ENCODE data around the gene IQCH. TPM values are rescaled to one million over a fixed set of nuclear protein-coding genes. Genes with fewer than 3 reads are reported as not detected.
A peak's percentile ranks its signal among the peaks of the same experiment; 100 is the strongest.

Gene IQCH
- polyA plus RNA-seq, 2 of the 4 experiments (the other 2 are of a cell fraction), result 1.5 to 3.8 TPM

DNA sequence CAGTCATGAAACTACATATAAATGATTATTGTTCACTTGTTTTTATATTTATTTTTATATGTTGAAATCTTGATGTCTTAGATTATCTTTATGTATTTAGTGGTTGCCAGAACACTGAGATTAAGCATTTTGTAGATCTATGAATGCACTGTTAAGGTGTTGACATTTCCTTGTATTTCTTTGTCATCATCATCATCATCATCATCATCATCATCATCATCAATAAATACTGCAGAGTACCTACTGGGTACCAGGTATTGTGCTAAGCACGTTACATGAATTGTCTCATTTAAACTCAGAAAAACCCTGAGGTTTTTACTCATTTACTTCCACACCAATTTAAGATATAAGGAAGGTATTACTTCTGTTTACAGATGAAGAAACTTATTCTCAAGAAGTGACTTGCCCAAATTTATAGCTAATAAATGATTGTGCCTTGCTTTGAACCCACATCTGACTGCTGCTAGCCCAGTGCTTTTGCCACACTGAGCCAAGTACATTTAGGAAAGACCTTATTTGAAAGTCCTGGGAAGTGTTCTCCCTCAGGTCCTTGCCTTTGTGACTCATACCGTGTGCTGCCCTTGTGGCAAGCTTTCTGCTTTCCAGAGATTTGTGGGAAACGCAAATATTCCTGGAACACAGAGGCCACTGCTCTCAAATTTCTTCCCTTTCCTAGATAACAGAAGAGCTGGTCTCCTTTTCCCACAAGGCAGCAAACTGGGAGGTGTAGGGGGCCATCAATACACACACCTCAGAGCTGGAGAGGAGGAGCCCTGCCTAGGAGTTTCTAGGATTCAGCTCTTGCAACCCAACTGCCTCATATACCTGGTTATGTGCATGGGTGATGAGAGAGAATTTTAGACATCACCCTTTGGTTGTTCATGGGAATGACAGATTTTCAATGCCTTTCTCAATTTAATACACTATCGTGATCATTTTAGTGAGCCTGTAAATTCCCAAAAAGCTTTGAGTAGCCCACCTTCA lies 150.9 kb downstream of the IQCH start:
- Histone ChIP-seq H3K4me2 (peak overlapping the region; percentile 28), H3K27ac (no peak overlapping the region), H3K4me1 (peaks cover 14% of the 10 kb centered on the region), H3K9me3 (no peaks in the 10 kb centered on the region), H3K4me3 (no peak overlapping the region)
- TF ChIP-seq RFX5 (IDR thresholded peaks at IDR 0.05), result no peak
- TF ChIP-seq FOSL2 (IDR thresholded peaks at IDR 0.05), result no peak
- peak; percentile 6; the same call in 1 of the 2 replicates for TF ChIP-seq FOSL2 (CRISPR knock-in tag; IDR thresholded peaks at IDR 0.05)
- 50% methylated on average over 4 of the region's 4 CpGs for WGBS (ENCODE audit: missing lambda C conversion rate)
- FAIRE-seq (peak; percentile 43), DNase-seq (ENCODE audit: low read depth in 1 of 2, low spot score in 1 of 2) (peak; percentile 13 to 61), ATAC-seq (peak; percentile 71 to 77; a peak in 5 of 6 replicates)
- POLR2A ChIA-PET, result no interaction called here
- CTCF ChIA-PET, result interaction anchor here (1.0 to 1.5 kb wide), 3 partner anchors 8 to 9 kb away, joined by 3 to 8 read pairs (median 3); no protein-coding TSS in a partner anchor

DNA sequence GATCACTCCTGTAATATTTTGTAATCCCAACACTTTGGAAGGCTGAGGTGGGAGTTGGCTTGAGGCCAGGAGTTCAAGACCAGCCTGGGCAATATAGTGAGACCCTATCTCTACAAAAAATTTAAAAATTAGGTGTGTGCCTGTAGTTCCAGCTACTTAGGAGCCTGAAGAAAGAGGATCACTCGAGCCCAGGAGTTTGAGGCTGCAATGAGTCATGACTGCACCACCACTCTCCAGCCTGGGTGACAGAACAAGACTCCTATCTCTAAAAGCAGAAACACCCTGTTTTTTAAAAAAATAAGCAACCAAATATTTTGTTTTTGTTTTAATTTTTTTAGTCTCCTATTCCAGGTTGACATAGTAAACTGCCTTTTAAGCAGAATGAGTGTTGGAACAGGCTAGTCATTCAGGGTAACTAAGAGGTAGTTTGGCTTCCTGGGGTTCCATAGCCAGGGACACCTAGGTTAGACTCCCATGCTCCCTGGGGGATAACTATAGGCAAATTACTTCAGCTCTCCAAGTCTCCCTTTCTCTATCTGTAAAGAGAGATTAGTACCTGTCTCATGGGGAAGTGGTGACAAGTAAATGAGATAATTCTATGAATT lies 151.8 kb downstream of the IQCH start:
- CTCF ChIA-PET, result interaction anchor here (1.2 to 1.5 kb wide), 3 partner anchors 9 to 10 kb away, joined by 3 to 8 read pairs (median 3); no protein-coding TSS in a partner anchor
- H3K4me2 ChIP-seq, result peak overlapping the region; percentile 28
- WGBS (ENCODE audit: missing lambda C conversion rate), result 17% methylated on average over 1 of the region's 1 CpG
- POLR2A ChIA-PET, result no interaction called here
- H3K4me1 ChIP-seq, result peaks cover 14% of the 10 kb centered on the region
- DNase-seq (ENCODE audit: low read depth in 1 of 2, low spot score in 1 of 2) (no peak), FAIRE-seq (no peak), ATAC-seq (peak in 1 of 2 experiments; percentile 60; a peak in 3 of 6 replicates)
- H3K27ac ChIP-seq, result no peak overlapping the region
- no peaks in the 10 kb centered on the region for H3K9me3 ChIP-seq
- H3K4me3 ChIP-seq, result no peak overlapping the region
- TF ChIP-seq ESRRA (IDR thresholded peaks at IDR 0.05; ENCODE audit: borderline replicate concordance, low read length), result no peak
- no peak for TF ChIP-seq RARB (CRISPR knock-in tag; IDR thresholded peaks at IDR 0.05)
- TF ChIP-seq, protein P1, sequence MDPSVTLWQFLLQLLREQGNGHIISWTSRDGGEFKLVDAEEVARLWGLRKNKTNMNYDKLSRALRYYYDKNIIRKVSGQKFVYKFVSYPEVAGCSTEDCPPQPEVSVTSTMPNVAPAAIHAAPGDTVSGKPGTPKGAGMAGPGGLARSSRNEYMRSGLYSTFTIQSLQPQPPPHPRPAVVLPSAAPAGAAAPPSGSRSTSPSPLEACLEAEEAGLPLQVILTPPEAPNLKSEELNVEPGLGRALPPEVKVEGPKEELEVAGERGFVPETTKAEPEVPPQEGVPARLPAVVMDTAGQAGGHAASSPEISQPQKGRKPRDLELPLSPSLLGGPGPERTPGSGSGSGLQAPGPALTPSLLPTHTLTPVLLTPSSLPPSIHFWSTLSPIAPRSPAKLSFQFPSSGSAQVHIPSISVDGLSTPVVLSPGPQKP (IDR thresholded peaks at IDR 0.05; ENCODE audit: low read depth, low read length), result no peak
- TF ChIP-seq EHF (CRISPR knock-in tag; IDR thresholded peaks at IDR 0.05), result no peak
- TF ChIP-seq, protein P2, sequence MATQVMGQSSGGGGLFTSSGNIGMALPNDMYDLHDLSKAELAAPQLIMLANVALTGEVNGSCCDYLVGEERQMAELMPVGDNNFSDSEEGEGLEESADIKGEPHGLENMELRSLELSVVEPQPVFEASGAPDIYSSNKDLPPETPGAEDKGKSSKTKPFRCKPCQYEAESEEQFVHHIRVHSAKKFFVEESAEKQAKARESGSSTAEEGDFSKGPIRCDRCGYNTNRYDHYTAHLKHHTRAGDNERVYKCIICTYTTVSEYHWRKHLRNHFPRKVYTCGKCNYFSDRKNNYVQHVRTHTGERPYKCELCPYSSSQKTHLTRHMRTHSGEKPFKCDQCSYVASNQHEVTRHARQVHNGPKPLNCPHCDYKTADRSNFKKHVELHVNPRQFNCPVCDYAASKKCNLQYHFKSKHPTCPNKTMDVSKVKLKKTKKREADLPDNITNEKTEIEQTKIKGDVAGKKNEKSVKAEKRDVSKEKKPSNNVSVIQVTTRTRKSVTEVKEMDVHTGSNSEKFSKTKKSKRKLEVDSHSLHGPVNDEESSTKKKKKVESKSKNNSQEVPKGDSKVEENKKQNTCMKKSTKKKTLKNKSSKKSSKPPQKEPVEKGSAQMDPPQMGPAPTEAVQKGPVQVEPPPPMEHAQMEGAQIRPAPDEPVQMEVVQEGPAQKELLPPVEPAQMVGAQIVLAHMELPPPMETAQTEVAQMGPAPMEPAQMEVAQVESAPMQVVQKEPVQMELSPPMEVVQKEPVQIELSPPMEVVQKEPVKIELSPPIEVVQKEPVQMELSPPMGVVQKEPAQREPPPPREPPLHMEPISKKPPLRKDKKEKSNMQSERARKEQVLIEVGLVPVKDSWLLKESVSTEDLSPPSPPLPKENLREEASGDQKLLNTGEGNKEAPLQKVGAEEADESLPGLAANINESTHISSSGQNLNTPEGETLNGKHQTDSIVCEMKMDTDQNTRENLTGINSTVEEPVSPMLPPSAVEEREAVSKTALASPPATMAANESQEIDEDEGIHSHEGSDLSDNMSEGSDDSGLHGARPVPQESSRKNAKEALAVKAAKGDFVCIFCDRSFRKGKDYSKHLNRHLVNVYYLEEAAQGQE (IDR thresholded peaks at IDR 0.05), result no peak
- TF ChIP-seq CHD4 (IDR thresholded peaks at IDR 0.05; ENCODE audit: borderline replicate concordance), result no peak
- TF ChIP-seq SREBF2 (IDR thresholded peaks at IDR 0.05), result no peak
- no peak for TF ChIP-seq POLR2A (IDR thresholded peaks at IDR 0.05; ENCODE audit: low read length)
- TF ChIP-seq, protein P3, sequence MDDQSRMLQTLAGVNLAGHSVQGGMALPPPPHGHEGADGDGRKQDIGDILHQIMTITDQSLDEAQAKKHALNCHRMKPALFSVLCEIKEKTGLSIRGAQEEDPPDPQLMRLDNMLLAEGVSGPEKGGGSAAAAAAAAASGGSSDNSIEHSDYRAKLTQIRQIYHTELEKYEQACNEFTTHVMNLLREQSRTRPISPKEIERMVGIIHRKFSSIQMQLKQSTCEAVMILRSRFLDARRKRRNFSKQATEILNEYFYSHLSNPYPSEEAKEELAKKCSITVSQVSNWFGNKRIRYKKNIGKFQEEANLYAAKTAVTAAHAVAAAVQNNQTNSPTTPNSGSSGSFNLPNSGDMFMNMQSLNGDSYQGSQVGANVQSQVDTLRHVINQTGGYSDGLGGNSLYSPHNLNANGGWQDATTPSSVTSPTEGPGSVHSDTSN (IDR thresholded peaks at IDR 0.05), result no peak
- no peak for TF ChIP-seq HDAC2 (IDR thresholded peaks at IDR 0.05)
- no peak for TF ChIP-seq FOSB (CRISPR knock-in tag; IDR thresholded peaks at IDR 0.05)
- TF ChIP-seq, protein P4, sequence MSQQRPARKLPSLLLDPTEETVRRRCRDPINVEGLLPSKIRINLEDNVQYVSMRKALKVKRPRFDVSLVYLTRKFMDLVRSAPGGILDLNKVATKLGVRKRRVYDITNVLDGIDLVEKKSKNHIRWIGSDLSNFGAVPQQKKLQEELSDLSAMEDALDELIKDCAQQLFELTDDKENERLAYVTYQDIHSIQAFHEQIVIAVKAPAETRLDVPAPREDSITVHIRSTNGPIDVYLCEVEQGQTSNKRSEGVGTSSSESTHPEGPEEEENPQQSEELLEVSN (IDR thresholded peaks at IDR 0.05; ENCODE audit: borderline replicate concordance, low read depth), result no peak
- TF ChIP-seq, protein P5, sequence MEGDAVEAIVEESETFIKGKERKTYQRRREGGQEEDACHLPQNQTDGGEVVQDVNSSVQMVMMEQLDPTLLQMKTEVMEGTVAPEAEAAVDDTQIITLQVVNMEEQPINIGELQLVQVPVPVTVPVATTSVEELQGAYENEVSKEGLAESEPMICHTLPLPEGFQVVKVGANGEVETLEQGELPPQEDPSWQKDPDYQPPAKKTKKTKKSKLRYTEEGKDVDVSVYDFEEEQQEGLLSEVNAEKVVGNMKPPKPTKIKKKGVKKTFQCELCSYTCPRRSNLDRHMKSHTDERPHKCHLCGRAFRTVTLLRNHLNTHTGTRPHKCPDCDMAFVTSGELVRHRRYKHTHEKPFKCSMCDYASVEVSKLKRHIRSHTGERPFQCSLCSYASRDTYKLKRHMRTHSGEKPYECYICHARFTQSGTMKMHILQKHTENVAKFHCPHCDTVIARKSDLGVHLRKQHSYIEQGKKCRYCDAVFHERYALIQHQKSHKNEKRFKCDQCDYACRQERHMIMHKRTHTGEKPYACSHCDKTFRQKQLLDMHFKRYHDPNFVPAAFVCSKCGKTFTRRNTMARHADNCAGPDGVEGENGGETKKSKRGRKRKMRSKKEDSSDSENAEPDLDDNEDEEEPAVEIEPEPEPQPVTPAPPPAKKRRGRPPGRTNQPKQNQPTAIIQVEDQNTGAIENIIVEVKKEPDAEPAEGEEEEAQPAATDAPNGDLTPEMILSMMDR (IDR thresholded peaks at IDR 0.05), result no peak
- no peak for TF ChIP-seq CBX8 (IDR thresholded peaks at IDR 0.05)
- no peak for TF ChIP-seq PHF8 (IDR thresholded peaks at IDR 0.05; ENCODE audit: borderline replicate concordance, low read depth)
- no peak for TF ChIP-seq EP300 (IDR thresholded peaks at IDR 0.05)

All from A549 (cell line).